Measurements from ENCODE around the gene LRRC15. TPM values are rescaled to one million over a fixed set of nuclear protein-coding genes. Genes with fewer than 3 reads are reported as not detected.
A peak's percentile ranks its signal among the peaks of the same experiment; 100 is the strongest.

LRRC15 gene
- total RNA-seq, 2 experiments from 2014 or later: not detected

DNA sequence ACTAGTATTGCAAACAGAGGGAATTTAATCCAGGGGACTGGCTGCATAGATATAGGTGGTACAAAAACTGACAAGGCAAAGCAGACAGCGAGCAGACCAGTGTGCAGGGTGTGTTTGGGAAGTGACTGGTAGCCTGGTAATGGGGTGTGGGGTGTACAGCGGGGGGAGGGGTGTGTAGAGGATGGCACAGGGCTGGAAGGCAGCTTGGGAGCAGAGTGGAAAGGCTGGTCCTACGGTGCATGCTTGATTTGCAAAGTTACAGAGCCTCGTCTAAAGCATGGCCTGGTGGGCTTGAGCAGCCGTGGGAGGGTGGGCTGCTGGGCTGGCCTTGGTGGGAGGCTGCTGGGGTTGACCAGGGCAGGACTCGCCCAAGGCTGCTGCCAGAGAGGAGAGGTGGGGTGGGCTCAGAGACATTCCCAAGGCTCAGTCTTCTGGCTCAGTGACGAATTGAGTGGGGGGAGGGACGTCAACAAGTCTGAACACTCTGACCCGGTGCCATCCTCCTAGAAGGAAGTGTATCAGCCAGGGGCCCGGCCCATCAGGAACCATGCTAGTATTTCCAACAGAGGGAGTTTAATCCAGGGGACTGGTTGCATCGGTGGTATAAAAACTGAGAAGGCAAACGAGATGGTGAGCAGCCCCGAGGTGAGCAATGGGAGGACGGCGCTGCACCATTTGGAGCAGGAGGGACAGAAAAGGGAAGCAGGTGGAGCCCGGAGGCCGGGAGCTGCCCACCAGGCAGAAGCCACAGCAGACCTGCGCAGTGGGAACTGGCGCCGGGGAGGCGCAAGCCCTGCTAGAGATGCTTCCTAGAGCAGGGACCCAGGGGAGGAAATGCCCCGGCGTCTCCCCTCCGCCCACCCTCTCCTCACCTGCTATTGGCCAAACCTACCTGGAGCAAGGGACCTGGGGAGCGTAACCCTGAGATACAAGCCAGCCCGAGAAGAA lies 47.6 kb downstream of the LRRC15 start:
- no peaks in the 10 kb centered on the region for H3K36me3 Mint-ChIP-seq
- intact Hi-C loops (cut with micrococcal nuclease): loop anchor here (5.0 kb wide), 1 partner anchor 360 kb away; no protein-coding TSS in a partner anchor
- no peak overlapping the region for H3K27ac Mint-ChIP-seq
- POLR2A ChIA-PET: no interaction called here
- peaks cover 8% of the 10 kb centered on the region for H3K4me1 Mint-ChIP-seq (ENCODE audit: low read depth)
- no peak for DNase-seq
- H3K9me3 Mint-ChIP-seq: peaks cover 14% of the 10 kb centered on the region
- H3K27me3 Mint-ChIP-seq: peaks cover 14% of the 10 kb centered on the region
- CTCF ChIA-PET: interaction anchor here (0.7 to 1.1 kb wide), 4 partner anchors 12 to 541 kb away, joined by 3 to 7 read pairs (median 3); no protein-coding TSS in a partner anchor
- H3K4me3 Mint-ChIP-seq: no peak overlapping the region

DNA sequence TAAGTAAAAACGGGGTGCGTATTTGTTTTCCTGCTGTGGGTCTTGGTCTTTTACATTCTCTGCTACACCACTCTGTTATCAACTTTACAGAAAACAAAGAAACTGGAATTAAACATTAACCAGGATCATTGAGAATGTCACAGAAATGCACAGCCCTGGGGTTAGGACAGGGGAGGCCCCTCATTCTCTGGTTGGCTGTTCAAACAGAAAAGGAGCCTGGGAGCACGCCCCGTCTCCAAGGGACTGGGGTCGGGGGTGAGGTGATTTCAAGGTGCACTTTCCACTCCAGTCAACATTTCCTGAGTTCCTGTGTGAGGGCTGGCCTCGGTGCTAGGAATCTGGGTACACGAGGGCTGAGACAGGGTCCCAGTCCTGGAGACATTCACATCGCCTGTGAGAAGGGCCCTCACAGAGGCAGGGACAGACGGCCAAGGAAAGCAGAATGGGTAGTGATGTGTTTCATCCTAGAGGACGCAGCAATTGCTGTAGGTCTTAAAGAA lies 48.7 kb downstream of the LRRC15 start:
- intact Hi-C loops (cut with micrococcal nuclease): loop anchor here (5.0 kb wide), 1 partner anchor 358 kb away; no protein-coding TSS in a partner anchor
- Mint-ChIP-seq H3K4me1 (ENCODE audit: low read depth) (peaks cover 8% of the 10 kb centered on the region), H3K27ac (no peak overlapping the region), H3K9me3 (peaks cover 14% of the 10 kb centered on the region), H3K27me3 (peaks cover 20% of the 10 kb centered on the region), H3K36me3 (no peaks in the 10 kb centered on the region), H3K4me3 (no peak overlapping the region)
- CTCF ChIA-PET: no interaction called here
- POLR2A ChIA-PET: no interaction called here
- no peak for DNase-seq

DNA sequence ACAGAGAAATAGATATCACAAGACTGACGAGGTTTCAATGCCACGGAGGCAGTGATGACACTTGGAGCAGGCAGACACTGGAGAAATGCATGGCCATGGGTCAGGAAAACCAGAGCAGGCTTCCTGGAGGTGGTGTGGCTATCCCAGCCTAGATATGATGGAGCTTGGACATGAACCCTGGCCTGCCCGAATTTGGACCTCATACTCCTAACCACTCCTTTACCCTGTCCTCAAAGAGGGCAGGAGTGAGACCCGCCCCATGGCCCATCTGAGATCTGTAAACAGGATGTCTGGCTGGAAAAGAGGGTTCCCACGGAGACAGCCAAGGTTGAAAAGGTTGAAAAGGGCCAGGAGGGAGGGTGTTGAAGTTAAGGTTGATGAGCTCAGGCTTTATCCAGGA lies 49.4 kb downstream of the LRRC15 start:
- Mint-ChIP-seq H3K4me3 (no peak overlapping the region), H3K9me3 (peaks cover 14% of the 10 kb centered on the region), H3K27ac (no peak overlapping the region), H3K27me3 (peaks cover 23% of the 10 kb centered on the region), H3K4me1 (ENCODE audit: low read depth) (peaks cover 11% of the 10 kb centered on the region), H3K36me3 (no peaks in the 10 kb centered on the region)
- no peak for DNase-seq
- ChIA-PET CTCF (no interaction called here), POLR2A (no interaction called here)
- intact Hi-C loops (cut with micrococcal nuclease): loop anchor here (5.0 kb wide), 1 partner anchor 358 kb away; no protein-coding TSS in a partner anchor

DNA sequence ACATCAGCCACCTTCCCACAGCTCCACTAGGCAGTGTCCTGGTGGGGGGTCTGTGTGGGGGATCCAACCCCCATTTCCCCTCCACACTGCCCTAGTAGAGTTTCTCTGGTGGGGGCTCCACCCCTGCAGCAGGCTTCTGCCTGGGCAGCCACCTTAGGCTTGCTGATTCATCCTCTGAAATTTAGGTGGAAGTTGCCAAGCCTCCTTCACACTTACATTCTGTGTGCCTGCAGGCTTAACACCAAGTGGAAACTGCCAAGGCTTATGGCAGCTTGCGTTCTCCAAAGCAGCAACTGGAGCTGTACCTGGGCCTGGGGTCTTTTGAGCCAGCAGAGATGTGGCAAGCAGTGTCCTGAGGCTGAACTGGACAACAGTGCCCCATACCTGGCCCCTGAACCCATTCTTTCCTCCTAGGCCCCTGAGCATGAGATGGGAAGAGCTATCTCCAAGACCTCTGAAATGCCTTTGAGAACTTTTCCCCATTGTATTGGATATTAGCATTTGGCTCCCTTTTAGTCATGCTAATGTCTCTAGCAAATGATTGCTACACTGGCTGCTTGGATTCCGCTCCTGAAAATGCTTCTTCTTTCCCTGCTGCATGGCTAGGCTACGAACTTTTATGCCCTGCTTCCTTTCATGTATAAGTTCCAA lies 50.9 kb downstream of the LRRC15 start:
- POLR2A ChIA-PET: no interaction called here
- no peak for DNase-seq
- H3K27me3 Mint-ChIP-seq: peaks cover 27% of the 10 kb centered on the region
- no peaks in the 10 kb centered on the region for H3K36me3 Mint-ChIP-seq
- H3K4me1 Mint-ChIP-seq (ENCODE audit: low read depth): peaks cover 13% of the 10 kb centered on the region
- H3K4me3 Mint-ChIP-seq: no peak overlapping the region
- CTCF ChIA-PET: interaction anchor here (0.6 to 1.7 kb wide), 2 partner anchors 25 to 653 kb away, joined by 3 to 10 read pairs; no protein-coding TSS in a partner anchor
- H3K9me3 Mint-ChIP-seq: peaks cover 14% of the 10 kb centered on the region
- no peak overlapping the region for H3K27ac Mint-ChIP-seq
- intact Hi-C loops (cut with micrococcal nuclease): loop anchor here (5.0 kb wide), 1 partner anchor 651 kb away; no protein-coding TSS in a partner anchor

DNA sequence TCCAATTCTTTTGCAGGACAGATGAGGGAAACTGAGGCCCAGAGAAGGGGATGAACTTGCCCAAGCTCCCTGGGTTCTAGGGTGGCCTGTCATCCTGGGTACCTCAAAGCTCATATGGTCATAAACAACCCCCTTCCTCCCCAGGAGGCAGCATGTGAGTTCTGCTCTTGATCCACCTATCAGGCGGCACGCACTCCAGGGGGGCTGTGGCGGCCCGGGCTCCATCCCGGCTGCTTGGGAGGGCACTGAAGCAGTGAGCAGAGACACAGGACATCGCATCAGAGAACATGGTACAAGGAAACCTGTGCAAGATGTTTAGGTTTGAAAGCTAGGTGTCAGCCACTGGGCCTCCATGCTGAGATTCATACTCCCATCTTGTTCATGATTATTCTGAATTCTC lies 52.6 kb downstream of the LRRC15 start:
- no peak overlapping the region for H3K27ac Mint-ChIP-seq
- no peak for DNase-seq
- peaks cover 26% of the 10 kb centered on the region for H3K27me3 Mint-ChIP-seq
- ChIA-PET POLR2A (no interaction called here), CTCF (interaction anchor here (1.0 to 4.0 kb wide), 9 partner anchors 16 to 652 kb away, joined by 3 to 99 read pairs (median 6); no protein-coding TSS in a partner anchor)
- no peaks in the 10 kb centered on the region for H3K36me3 Mint-ChIP-seq
- no peak overlapping the region for H3K4me3 Mint-ChIP-seq
- H3K9me3 Mint-ChIP-seq: peaks cover 14% of the 10 kb centered on the region
- intact Hi-C loops (cut with micrococcal nuclease): loop anchor here (1.0 to 5.0 kb wide), 2 partner anchors 182 to 650 kb away; no protein-coding TSS in a partner anchor
- peaks cover 5% of the 10 kb centered on the region for H3K4me1 Mint-ChIP-seq (ENCODE audit: low read depth)

DNA sequence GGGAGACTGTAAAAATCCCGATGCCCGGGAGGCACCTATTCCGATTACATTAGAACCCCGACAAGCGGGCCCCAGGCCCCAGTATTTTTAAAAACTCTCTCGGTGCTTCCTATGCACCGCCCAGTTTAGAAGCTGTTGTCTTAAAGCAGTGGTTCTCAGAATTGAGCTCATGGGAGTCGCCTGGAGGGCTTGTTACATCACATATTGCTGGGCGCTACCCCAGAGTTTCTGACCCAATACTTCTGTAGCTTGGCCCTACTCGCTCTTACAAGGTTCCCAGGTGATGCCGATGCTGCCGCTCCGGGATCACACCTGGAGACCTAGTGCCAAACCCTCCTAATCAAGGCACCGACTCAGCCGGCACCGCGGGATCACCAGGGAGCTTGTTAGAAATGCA lies 53.6 kb downstream of the LRRC15 start:
- H3K27me3 Mint-ChIP-seq: peaks cover 27% of the 10 kb centered on the region
- no peaks in the 10 kb centered on the region for H3K36me3 Mint-ChIP-seq
- ChIA-PET CTCF (interaction anchor here (0.6 to 4.0 kb wide), 48 partner anchors 8 to 661 kb away, joined by 3 to 99 read pairs (median 5); no protein-coding TSS in a partner anchor), POLR2A (no interaction called here)
- intact Hi-C loops (cut with micrococcal nuclease): loop anchor here (1.0 to 5.0 kb wide), 3 partner anchors 181 to 649 kb away; no protein-coding TSS in a partner anchor
- DNase-seq: no peak
- H3K27ac Mint-ChIP-seq: no peak overlapping the region
- peaks cover 5% of the 10 kb centered on the region for H3K4me1 Mint-ChIP-seq (ENCODE audit: low read depth)
- H3K4me3 Mint-ChIP-seq: no peak overlapping the region
- H3K9me3 Mint-ChIP-seq: peaks cover 14% of the 10 kb centered on the region

DNA sequence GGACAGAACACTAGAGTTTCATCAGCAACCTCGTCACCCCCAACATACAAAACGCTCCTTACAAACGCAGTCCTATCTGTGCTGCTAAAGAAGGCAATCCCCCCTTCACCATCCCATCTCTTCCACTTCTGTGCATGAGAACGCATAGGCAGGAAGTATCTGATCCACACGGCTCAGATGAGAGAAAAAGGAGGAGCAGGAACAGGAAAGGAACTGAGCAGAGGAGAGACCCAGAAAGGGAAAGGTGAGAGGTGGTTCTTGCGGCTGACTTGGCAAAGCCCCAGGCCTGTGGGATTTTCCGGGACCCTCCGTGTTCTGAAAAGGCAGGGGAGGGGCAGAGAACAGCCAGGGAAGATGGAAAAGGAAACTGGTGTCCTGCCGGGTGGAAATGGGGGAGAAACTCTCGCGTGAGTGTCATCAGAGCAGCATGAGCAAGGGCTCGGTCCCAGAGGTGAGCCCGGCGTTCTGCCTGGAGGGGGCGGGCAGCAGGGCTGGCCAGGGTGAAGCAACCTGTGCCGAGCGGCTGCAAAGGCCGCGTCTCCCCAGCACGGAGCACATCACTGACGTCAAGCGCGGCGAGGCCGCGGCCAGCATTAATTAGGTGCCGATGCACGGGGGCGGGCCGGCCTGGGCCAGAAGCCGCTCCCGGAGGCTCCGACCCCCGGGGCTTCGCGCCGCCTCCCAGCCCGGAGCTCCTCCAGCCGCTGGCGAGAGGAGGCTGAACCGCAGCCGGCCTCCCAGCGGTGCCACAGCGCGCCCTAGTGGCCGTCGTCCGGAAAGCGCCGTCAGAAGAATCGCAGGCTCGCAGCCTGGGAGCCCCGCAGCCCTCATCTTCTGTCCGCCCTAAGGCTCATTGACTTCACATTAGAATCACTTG lies 54.2 kb downstream of the LRRC15 start:
- H3K4me1 Mint-ChIP-seq (ENCODE audit: low read depth): peaks cover 5% of the 10 kb centered on the region
- H3K9me3 Mint-ChIP-seq: peaks cover 14% of the 10 kb centered on the region
- H3K27ac Mint-ChIP-seq: no peak overlapping the region
- ChIA-PET CTCF (interaction anchor here (0.6 to 4.0 kb wide), 50 partner anchors 9 to 660 kb away, joined by 3 to 99 read pairs (median 5); no protein-coding TSS in a partner anchor), POLR2A (no interaction called here)
- DNase-seq: peak; percentile 88
- peaks cover 27% of the 10 kb centered on the region for H3K27me3 Mint-ChIP-seq
- intact Hi-C loops (cut with micrococcal nuclease): loop anchor here (1.0 to 5.0 kb wide), 2 partner anchors 535 to 648 kb away; no protein-coding TSS in a partner anchor
- H3K36me3 Mint-ChIP-seq: no peaks in the 10 kb centered on the region
- peak overlapping the region; percentile 59 for H3K4me3 Mint-ChIP-seq

DNA sequence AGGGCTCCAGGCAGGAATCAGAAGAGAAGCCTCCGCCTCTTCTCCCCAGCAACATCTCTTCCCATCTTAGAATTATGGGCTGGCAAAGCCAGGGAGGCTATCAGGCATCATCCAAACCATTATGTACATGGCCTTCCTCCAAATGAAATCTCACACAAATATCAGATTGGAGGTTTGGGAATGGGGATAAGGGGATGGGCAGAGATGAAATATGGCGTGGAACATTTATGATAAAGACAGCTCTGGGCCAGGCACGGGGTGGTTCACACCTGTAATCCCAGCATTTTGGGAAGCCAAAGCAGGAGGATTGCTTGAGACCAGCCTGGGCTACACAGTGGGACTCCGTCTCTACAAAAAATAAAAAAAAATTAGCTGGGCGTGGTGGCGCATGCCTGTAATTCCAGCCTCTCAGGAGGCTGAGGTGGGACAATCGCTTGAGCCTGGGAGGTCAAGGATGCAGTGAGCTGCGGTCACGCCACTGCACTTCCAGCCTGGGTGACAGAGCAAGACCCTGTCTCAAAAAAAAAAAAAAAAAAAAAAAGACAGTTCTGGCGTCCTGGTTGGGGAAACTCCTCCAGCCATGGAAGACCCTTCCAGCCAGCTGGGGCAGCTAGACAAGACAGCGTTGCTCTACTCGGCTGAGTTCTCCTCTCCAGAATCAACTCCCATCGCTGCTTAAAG lies 55.0 kb downstream of the LRRC15 start:
- intact Hi-C loops (cut with micrococcal nuclease): loop anchor here (1.0 to 5.0 kb wide), 2 partner anchors 534 to 647 kb away; no protein-coding TSS in a partner anchor
- DNase-seq: no peak
- Mint-ChIP-seq H3K4me3 (peak overlapping the region; percentile 59), H3K27ac (no peak overlapping the region), H3K27me3 (peaks cover 27% of the 10 kb centered on the region), H3K4me1 (ENCODE audit: low read depth) (peaks cover 5% of the 10 kb centered on the region), H3K9me3 (peaks cover 9% of the 10 kb centered on the region), H3K36me3 (no peaks in the 10 kb centered on the region)
- ChIA-PET CTCF (interaction anchor here (0.6 to 4.0 kb wide), 7 partner anchors 16 to 650 kb away, joined by 3 to 77 read pairs (median 7); no protein-coding TSS in a partner anchor), POLR2A (no interaction called here)

DNA sequence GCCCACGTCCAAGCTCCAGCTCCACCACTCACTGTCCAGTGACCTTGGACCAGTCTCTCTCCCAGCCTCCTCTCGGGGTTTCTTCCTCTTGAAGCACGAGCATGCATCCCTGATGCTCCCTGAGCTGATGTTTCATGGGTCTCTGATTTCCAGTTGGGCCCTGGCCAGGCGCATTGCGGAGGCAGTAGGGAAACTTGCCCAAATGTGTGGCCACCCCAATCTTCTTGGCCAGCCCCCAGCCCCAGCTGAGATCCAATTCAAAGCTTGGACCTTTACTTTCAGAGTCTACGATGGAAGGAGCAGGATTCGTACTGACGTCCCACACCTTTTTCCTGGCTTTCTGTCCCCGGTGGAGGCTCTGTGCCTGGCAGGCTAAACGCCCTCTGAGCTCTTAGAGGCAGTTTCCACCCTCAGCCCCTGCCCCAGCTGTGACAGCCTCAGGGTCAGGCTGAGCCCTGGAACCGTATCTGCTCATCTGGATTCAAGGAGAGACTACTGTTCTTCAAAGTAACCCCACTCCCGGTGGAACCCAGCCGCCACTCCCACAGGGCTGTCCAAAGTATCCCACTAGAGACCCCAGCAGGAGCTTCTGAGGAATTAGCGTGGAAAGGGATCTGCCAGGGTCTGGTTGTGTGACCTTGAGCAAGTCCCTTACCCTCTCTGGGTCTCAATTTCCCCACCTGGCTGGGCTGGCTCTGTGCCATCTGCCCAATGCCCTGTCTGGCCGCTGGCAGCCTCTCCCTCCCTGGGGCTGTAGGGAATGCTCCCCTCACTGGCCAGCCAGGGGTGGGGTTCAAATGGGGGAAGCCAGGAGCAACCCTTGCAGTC lies 55.8 kb downstream of the LRRC15 start:
- intact Hi-C loops (cut with micrococcal nuclease): no loop called here
- H3K36me3 Mint-ChIP-seq: no peaks in the 10 kb centered on the region
- H3K27ac Mint-ChIP-seq: no peak overlapping the region
- DNase-seq: peak; percentile 4
- ChIA-PET POLR2A (no interaction called here), CTCF (interaction anchor here (1.1 to 4.0 kb wide), 3 partner anchors 175 to 649 kb away, joined by 3 to 77 read pairs (median 11); no protein-coding TSS in a partner anchor)
- H3K4me1 Mint-ChIP-seq (ENCODE audit: low read depth): peaks cover 9% of the 10 kb centered on the region
- H3K9me3 Mint-ChIP-seq: peaks cover 1% of the 10 kb centered on the region
- H3K4me3 Mint-ChIP-seq: no peak overlapping the region
- H3K27me3 Mint-ChIP-seq: peaks cover 22% of the 10 kb centered on the region

DNA sequence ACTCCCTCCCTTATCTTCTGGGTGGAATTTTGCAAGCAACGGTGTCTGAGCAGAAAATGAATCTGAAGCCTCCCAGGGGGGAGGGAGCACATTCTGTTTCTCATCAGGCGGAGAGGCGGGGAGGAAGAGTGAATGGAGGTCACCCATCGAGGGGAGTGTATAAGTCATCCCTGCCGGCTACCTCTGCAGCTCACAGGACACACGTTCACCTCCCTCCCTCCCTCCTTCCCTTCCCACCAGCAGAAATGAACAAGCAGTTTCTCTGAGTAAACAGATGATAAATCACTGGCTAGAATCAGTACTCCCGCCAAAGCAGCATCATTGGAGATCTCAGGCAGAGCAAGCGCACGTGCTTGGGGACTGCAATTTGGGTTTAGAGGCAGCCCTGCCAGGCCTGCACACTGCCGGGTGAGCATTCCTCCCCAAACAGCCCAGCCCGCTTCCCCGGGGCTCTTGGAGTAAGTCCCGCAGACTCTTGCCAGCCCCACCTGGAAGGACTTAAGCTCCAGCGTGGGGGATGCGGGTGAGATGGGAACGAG lies 56.7 kb downstream of the LRRC15 start:
- peaks cover 21% of the 10 kb centered on the region for H3K27me3 Mint-ChIP-seq
- H3K4me1 Mint-ChIP-seq (ENCODE audit: low read depth): peaks cover 14% of the 10 kb centered on the region
- POLR2A ChIA-PET: no interaction called here
- no peak overlapping the region for H3K27ac Mint-ChIP-seq
- no peaks in the 10 kb centered on the region for H3K9me3 Mint-ChIP-seq
- peak overlapping the region; percentile 1 for H3K4me3 Mint-ChIP-seq
- H3K36me3 Mint-ChIP-seq: no peaks in the 10 kb centered on the region
- peak; percentile 16 for DNase-seq
- CTCF ChIA-PET: interaction anchor here (2.1 to 4.0 kb wide), 2 partner anchors 533 to 648 kb away, joined by 11 to 77 read pairs; no protein-coding TSS in a partner anchor
- intact Hi-C loops (cut with micrococcal nuclease): no loop called here
